CD4-positive, alpha-beta T cell treated with Interferon gamma for 1 hour (primary cell): Measurements from ENCODE around the gene PROC.

Experiments
- DNase-seq: peaks from one replicate; pipeline ENCODE4 v3.0.0-alpha.2; 2020

PROC gene

GRCh38 chr2:127463155-127463991 is 45.1 kb downstream of the PROC start:
- DNase-seq, result no peak

GRCh38 chr2:127464470-127465257 is 46.4 kb downstream of the PROC start:
- no peak for DNase-seq

DNA sequence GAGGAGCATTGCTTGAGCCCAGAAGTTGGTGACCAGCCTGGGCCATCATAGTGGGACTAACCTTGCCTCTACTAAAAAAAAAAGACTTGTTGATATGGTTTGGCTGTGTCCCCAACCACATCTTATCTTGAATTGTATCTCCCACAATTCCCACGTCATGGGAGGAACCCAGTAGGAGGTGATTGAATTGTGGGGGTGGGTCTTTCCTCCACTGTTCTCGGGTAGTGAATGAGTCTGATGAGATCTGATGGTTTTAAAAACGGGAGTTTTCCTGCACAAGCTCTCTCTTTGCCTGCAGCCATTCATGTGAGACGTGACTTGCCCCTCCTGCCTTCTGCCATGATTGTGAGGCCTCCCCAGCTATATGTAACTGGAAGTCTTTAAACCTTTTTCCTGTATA is 47.0 kb downstream of the PROC start:
- no peak for DNase-seq

GRCh38 chr2:127469051-127469450 is 50.8 kb downstream of the PROC start:
- DNase-seq, result no peak

GRCh38 chr2:127469974-127470373 is 51.7 kb downstream of the PROC start:
- no peak for DNase-seq

DNA sequence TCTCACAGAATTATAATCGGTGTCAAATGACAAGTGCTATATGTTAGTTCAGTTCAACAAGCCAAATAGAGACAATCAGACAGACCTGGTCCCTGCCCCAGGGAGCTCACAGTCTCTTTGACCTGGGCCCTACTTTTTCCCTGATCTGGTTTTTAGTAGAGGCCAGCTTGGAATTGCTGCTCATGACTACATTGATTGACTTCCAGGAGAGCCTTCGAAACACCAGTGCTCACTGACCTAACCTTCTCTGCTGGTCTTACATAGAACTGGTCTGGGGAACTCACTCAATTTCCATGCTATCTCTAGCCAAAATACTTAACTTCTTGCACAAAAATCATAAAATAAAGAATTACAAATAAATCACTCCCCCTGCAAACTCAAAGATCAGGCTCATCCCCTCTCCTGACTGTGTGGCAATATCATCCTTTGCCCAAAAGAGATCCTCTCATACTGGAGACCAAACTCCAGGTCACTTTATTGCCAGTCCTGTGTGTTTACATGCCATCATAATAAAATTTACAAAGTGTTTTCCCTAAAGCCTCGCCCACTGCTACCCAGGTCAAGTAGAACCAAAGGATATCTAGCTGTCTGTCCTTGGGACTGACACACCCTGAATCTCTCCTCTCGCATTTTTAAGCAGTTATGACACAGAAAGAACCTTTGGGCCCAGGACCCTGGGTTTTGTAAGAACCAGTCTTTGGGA is 53.2 kb downstream of the PROC start:
- no peak for DNase-seq

DNA sequence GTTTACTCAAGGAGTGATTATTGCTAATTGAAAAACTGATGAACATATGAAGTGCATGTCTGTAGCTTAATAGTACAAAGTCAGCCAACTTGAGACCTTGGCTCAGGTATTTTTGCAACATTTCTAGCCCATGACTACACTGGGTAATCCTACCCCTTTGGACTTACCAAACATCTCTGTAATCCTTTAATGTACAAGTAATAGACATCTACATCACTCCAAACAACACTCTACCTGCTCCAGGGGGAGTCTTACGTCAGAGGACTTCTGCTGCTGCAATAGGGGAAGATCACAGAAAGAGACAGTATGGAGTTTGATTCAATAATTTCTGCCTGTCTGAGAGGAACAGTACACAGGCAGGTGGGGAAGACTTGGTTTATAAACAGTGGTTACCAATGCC is 54.0 kb downstream of the PROC start:
- DNase-seq, result no peak

GRCh38 chr2:127475788-127476187 is 57.6 kb downstream of the PROC start:
- DNase-seq, result no peak
